GM08714 (cell line): ENCODE results near the gene CBS.

Experiments
- H3K4me3 ChIP-seq: fragments of 200-500 bp; sonication (Bioruptor generic); 2 replicates; pipeline ENCODE4 v1.5.1; 2014; ENCODE audit warnings: mild to moderate bottlenecking, low read length, inconsistent platforms
- ZNF274 ChIP-seq: IDR thresholded peaks from 2 replicates; pipeline ENCODE4 v1.6.1; 2012; ENCODE audit warnings: mild to moderate bottlenecking, low read depth, low read length

The CBS gene

GRCh38 chr21:43034101-43034500 lies 41.5 kb downstream of the CBS start:
- no peak overlapping the region for H3K4me3 ChIP-seq
- TF ChIP-seq ZNF274: no peak

- TF ChIP-seq ZNF274: no peak
- no peak overlapping the region for H3K4me3 ChIP-seq
These were observed 44.5 kb downstream of the CBS start for GRCh38 chr21:43031121-43031619.

GRCh38 chr21:43029785-43030184 lies 45.9 kb downstream of the CBS start:
- H3K4me3 ChIP-seq: no peak overlapping the region
- TF ChIP-seq ZNF274: no peak

- TF ChIP-seq ZNF274: no peak
- no peak overlapping the region for H3K4me3 ChIP-seq
These were observed 47.5 kb downstream of the CBS start for GRCh38 chr21:43027846-43028731.

GRCh38 chr21:43025636-43026180 lies 49.9 kb downstream of the CBS start:
- no peak overlapping the region for H3K4me3 ChIP-seq
- TF ChIP-seq ZNF274: no peak

- no peak for TF ChIP-seq ZNF274
- no peak overlapping the region for H3K4me3 ChIP-seq
These were observed 51.0 kb downstream of the CBS start for GRCh38 chr21:43024439-43025136.

- no peak for TF ChIP-seq ZNF274
- H3K4me3 ChIP-seq: no peak overlapping the region
These were observed 52.5 kb downstream of the CBS start for GRCh38 chr21:43023175-43023574.

GRCh38 chr21:43021756-43022600 lies 53.7 kb downstream of the CBS start:
- H3K4me3 ChIP-seq: no peak overlapping the region
- TF ChIP-seq ZNF274: no peak

GRCh38 chr21:43021191-43021590 lies 54.4 kb downstream of the CBS start:
- no peak for TF ChIP-seq ZNF274
- no peak overlapping the region for H3K4me3 ChIP-seq

GRCh38 chr21:43020771-43021170 lies 54.9 kb downstream of the CBS start:
- no peak for TF ChIP-seq ZNF274
- no peak overlapping the region for H3K4me3 ChIP-seq

- no peak for TF ChIP-seq ZNF274
- no peak overlapping the region for H3K4me3 ChIP-seq
These were observed 55.5 kb downstream of the CBS start for GRCh38 chr21:43020177-43020576.

- TF ChIP-seq ZNF274: no peak
- no peak overlapping the region for H3K4me3 ChIP-seq
These were observed 57.1 kb downstream of the CBS start for GRCh38 chr21:43018519-43018918.

GRCh38 chr21:43016728-43017127 lies 58.9 kb downstream of the CBS start:
- no peak for TF ChIP-seq ZNF274
- no peak overlapping the region for H3K4me3 ChIP-seq
